Measurements from ENCODE around the gene E2F8. TPM values are rescaled to one million over a fixed set of nuclear protein-coding genes. Genes with fewer than 3 reads are reported as not detected.

E2F8 gene
- total RNA-seq, 1 donor from 2014 or later = 3.6 TPM

DNA sequence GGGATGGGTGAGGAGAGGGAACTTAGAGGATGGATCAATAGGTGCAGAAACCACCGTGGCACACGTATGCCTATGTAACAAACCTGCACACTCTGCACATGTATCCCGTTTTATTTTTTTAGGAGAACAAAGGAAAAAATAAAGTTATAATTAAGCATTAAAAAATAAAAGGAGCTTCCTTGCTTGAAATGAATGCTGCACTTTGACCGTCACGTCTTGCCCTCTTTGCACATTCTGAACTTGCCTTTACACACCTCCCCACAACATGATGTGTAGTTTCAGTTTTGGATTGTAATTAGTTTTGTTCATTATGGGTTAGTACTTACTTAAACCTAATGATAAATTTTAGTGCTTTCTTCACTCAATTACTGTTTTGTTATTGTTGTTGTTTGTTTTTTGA, 35.9 kb downstream of the E2F8 start:
- TF ChIP-seq, protein P1, sequence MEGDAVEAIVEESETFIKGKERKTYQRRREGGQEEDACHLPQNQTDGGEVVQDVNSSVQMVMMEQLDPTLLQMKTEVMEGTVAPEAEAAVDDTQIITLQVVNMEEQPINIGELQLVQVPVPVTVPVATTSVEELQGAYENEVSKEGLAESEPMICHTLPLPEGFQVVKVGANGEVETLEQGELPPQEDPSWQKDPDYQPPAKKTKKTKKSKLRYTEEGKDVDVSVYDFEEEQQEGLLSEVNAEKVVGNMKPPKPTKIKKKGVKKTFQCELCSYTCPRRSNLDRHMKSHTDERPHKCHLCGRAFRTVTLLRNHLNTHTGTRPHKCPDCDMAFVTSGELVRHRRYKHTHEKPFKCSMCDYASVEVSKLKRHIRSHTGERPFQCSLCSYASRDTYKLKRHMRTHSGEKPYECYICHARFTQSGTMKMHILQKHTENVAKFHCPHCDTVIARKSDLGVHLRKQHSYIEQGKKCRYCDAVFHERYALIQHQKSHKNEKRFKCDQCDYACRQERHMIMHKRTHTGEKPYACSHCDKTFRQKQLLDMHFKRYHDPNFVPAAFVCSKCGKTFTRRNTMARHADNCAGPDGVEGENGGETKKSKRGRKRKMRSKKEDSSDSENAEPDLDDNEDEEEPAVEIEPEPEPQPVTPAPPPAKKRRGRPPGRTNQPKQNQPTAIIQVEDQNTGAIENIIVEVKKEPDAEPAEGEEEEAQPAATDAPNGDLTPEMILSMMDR (IDR thresholded peaks at IDR 0.05; ENCODE audit: borderline replicate concordance) = no peak
- no peaks in the 10 kb centered on the region for H3K27me3 ChIP-seq (ENCODE audit: low read depth)
- no peaks in the 10 kb centered on the region for H3K9me3 ChIP-seq (replicated peaks)
- no peak overlapping the region for H3K4me3 ChIP-seq
- intact Hi-C loops (cut with micrococcal nuclease) = no loop called here
- peaks cover 29% of the 10 kb centered on the region for H3K4me1 ChIP-seq
- no peak for DNase-seq
- H3K27ac ChIP-seq (replicated peaks) = no peak overlapping the region
- H3K36me3 ChIP-seq = no peaks in the 10 kb centered on the region

DNA sequence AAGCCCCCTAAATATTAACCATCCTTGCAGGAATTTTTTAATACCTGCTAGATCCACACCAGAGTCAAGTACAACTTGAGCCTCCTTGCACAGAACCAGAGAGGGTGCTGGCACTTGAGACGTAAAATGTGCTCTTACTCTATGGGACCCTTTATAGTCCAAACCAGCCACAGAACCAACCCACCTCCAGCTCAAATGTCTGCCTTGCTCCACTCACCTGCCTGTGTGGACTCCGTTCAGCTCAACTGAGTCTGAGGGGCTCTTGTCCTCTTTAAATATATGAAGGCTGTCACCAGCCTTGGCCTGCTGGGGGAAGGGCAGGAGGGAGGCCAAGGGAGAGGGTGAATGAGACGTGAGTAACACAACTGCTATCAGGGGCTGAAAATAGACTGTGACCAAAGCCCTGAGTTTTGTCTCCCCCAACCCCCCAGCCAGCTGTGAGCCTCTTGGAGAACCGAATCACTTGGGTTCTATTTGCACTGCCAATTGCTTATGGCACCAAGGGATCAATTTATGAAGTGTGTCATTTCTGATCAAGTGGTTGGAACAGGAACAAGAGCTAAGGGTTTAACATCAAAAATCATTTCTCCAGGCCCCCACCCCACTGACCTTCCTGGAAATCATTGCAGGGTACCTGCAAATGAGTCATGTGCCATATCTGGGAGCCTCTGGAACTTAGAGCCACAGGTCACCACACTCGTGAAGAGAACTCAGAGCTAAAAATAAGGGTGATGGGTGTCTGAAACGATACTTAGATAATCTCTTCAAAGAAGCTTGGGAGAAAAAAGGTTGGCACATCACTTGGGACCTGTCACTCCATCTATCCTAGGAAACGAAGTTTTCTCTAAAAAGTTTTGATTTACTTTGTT, 38.8 kb downstream of the E2F8 start, which contains the start of gene CSRP3:
Gene CSRP3, minus strand, starts transcription at position 247 of the 869 bp plus-strand sequence. CDS start 9,535 bp downstream, outside the sequence.
- Histone ChIP-seq H3K27ac (replicated peaks) (peak within 1 kb of the TSS; percentile 91), H3K36me3 (no peaks in the 10 kb centered on the region), H3K9me3 (replicated peaks) (no peaks in the 10 kb centered on the region), H3K4me3 (peak within 1 kb of the TSS; percentile 68), H3K4me1 (peaks cover 17% of the 10 kb centered on the region), H3K27me3 (ENCODE audit: low read depth) (no peaks in the 10 kb centered on the region)
- intact Hi-C loops (cut with micrococcal nuclease) = no loop called here
- TF ChIP-seq, protein P1 (IDR thresholded peaks at IDR 0.05; ENCODE audit: borderline replicate concordance) = no peak
- peak; percentile 66 for DNase-seq

DNA sequence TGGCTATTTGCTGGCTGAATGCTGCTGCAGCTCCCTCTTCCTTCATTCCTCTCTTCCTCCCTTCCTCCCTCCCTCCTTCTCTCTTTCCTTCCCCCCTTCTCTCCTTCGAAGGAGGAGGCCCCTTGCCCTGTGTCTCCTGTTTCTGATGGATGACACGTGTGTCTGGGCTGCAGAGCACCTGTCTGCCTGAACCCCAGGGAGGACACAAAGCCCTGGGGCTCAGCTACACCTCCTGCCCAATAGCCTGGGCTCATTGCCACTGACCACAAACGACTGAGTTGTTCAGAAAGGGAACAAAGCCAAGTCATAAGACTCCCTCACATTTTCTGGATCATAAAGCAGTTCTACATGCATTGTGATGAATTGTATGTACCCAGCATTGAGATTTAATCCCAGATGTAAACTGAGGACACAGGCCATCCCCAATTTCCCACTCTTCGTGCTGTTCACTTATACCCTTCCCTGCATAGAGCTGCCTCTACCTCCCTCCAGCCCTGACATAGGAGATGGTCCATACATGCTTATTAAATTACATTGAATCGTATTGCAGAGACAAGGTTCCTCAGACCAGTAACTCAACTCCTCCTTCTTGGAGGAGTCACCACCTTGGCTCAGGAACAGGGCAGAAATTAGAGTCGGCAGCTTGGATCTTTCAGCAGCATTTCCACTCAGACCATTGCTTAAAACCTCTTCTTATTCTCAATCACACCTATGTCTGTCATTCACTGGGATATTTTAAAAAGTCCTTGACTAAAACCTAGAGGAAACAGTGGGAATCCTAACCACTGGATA, 40.1 kb downstream of the E2F8 start:
- TF ChIP-seq, protein P1 (IDR thresholded peaks at IDR 0.05; ENCODE audit: borderline replicate concordance) = no peak
- intact Hi-C loops (cut with micrococcal nuclease) = no loop called here

DNA sequence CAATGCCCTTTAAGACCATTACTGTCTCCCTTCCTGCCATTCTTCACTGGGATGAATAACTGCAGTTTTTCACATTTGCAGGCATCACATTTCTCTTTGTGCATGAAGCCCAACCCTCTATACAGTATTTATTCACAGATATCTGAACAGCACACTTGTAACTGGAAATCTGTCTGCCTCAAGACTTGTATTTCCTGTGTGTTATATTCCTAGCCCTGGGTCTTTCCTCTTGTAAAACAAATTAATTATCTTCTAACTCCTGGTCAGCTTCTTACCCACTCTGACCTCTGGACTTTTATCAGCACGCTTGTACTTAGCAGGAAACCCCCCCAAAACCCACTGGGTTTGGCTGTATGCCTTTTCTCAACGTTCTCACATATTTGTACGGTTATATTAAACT, 41.0 kb downstream of the E2F8 start:
- DNase-seq = no peak
- no peaks in the 10 kb centered on the region for H3K36me3 ChIP-seq
- peak overlapping the region; percentile 91 for H3K27ac ChIP-seq (replicated peaks)
- intact Hi-C loops (cut with micrococcal nuclease) = no loop called here
- H3K9me3 ChIP-seq (replicated peaks) = no peaks in the 10 kb centered on the region
- peaks cover 30% of the 10 kb centered on the region for H3K4me1 ChIP-seq
- H3K27me3 ChIP-seq (ENCODE audit: low read depth) = no peaks in the 10 kb centered on the region
- TF ChIP-seq, protein P1 (IDR thresholded peaks at IDR 0.05; ENCODE audit: borderline replicate concordance) = no peak
- peak overlapping the region; percentile 68 for H3K4me3 ChIP-seq

More for the DNA sequence above, 40.1 kb downstream of the E2F8 start:
- DNase-seq = no peak
- H3K36me3 ChIP-seq = no peaks in the 10 kb centered on the region
- H3K27ac ChIP-seq (replicated peaks) = peak overlapping the region; percentile 91
- H3K27me3 ChIP-seq (ENCODE audit: low read depth) = no peaks in the 10 kb centered on the region
- no peaks in the 10 kb centered on the region for H3K9me3 ChIP-seq (replicated peaks)
- peak overlapping the region; percentile 68 for H3K4me3 ChIP-seq
- peaks cover 23% of the 10 kb centered on the region for H3K4me1 ChIP-seq

DNA sequence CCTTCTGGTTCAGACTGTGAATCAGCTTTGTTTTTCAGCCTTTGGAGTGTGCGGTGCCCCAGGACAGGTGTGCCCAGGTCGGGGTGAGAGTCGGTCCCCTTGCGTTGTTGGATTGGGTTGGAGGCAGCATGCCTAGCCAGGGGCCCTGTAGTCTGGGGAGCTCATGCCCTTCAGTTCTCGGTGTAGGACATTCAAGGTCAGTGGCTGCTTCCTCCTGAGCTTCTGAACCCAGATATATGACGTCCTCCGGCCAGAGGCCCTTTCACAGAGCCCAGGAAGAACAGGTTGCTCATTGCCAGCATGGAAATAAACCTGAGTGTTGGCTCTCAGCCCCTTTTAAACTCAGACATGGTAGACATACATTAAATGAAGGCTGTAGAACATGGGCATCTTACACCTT, 41.7 kb downstream of the E2F8 start:
- Histone ChIP-seq H3K4me3 (peak overlapping the region; percentile 68), H3K36me3 (no peaks in the 10 kb centered on the region), H3K27ac (replicated peaks) (peak overlapping the region; percentile 91), H3K9me3 (replicated peaks) (no peaks in the 10 kb centered on the region), H3K4me1 (peaks cover 38% of the 10 kb centered on the region), H3K27me3 (ENCODE audit: low read depth) (no peaks in the 10 kb centered on the region)
- DNase-seq = no peak
- TF ChIP-seq, protein P1 (IDR thresholded peaks at IDR 0.05; ENCODE audit: borderline replicate concordance) = no peak
- intact Hi-C loops (cut with micrococcal nuclease) = no loop called here
